IPS-18a (cell line): Measurements from ENCODE around the gene KCNJ10.

Source experiments
- H3K27ac ChIP-seq: one replicate; pipeline ENCODE4 v1.5.1; 2013; ENCODE audit warnings: low read length
- H3K27me3 ChIP-seq: one replicate; pipeline ENCODE4 v1.6.1; 2013; ENCODE audit warnings: mild to moderate bottlenecking, low read length; ENCODE audit not compliant: control insufficient read depth, insufficient read depth
- H3K36me3 ChIP-seq: one replicate; pipeline ENCODE4 v1.6.1; 2013; ENCODE audit warnings: low read depth, low read length; ENCODE audit not compliant: control insufficient read depth
- H3K4me1 ChIP-seq: one replicate; pipeline ENCODE4 v1.6.1; 2013; ENCODE audit warnings: low read depth, low read length; ENCODE audit not compliant: control insufficient read depth
- H3K4me3 ChIP-seq: one replicate; pipeline ENCODE4 v1.5.1; 2013; ENCODE audit warnings: low read length
- H3K9ac ChIP-seq: one replicate; pipeline ENCODE4 v1.6.1; 2013; ENCODE audit warnings: mild to moderate bottlenecking, low read length, moderate library complexity
- H3K9me3 ChIP-seq: one replicate; pipeline ENCODE4 v1.6.1; 2013; ENCODE audit warnings: low read depth, low read length; ENCODE audit not compliant: control insufficient read depth

Gene KCNJ10

DNA sequence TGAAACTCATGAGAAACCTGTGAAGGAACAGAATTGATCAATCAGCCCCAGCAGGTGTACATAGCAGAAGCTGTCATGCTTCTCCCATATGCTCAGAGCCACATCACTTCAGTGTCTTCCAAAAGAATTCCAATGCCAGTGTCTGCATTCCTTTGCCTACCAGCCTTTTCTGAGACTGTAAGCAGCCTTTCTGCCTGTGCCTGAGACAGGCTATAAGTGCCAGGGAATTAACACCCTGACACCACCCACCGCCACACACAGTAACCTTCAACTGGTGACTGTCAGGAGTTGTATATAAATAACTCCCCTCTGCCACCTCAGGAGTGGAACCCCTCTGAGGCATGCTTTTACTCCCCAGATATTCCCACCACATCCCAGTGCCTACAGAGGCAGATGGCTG is 77.8 kb downstream of the KCNJ10 start:
- Histone ChIP-seq H3K27ac (no peak overlapping the region), H3K9ac (no peak overlapping the region), H3K4me3 (no peak overlapping the region), H3K4me1 (peaks cover 4% of the 10 kb centered on the region), H3K9me3 (no peaks in the 10 kb centered on the region), H3K27me3 (no peaks in the 10 kb centered on the region), H3K36me3 (no peaks in the 10 kb centered on the region)

DNA sequence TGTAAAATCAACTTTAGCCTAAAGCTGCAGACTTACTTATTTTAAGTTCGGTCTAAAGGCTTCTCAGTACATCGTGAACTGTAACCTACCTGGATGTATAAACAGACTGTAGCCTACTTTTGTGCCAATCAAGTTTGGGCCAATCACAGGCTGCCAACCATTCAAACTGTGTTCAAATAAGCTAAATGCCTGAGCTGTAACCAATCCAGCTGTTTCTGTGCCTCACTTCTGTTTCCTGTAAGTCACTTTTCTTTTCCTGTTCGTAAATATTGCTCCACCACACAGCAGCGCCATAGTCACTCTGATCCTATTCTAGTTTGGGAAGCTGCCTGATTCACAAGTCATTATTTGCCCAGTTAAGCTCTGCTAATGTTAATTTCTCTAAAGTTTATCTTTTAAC is 78.4 kb downstream of the KCNJ10 start:
- Histone ChIP-seq H3K9ac (no peak overlapping the region), H3K4me3 (no peak overlapping the region), H3K27me3 (no peaks in the 10 kb centered on the region), H3K9me3 (no peaks in the 10 kb centered on the region), H3K36me3 (no peaks in the 10 kb centered on the region), H3K27ac (no peak overlapping the region), H3K4me1 (peaks cover 4% of the 10 kb centered on the region)

DNA sequence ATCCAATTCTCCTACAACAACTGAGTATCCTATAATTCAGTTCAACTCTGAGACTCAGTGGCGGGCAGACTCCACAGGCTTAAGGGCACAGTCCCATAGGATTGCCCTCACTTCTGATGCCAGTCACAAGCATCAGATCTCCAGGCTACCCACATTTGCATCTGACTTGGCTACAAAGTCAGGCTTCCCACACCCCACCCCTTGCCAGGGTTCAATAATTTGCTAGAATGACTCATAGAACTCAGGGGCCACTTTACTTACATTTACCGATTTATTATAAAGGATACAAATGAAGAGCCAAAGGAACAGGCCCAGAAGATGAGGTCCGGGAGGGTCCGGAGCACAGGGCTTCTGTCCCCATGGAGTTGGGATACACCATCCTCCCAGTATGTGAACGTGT is 80.0 kb downstream of the KCNJ10 start:
- Histone ChIP-seq H3K36me3 (no peaks in the 10 kb centered on the region), H3K9me3 (no peaks in the 10 kb centered on the region), H3K4me1 (peaks cover 4% of the 10 kb centered on the region), H3K27ac (no peak overlapping the region), H3K4me3 (no peak overlapping the region), H3K9ac (no peak overlapping the region), H3K27me3 (no peaks in the 10 kb centered on the region)

DNA sequence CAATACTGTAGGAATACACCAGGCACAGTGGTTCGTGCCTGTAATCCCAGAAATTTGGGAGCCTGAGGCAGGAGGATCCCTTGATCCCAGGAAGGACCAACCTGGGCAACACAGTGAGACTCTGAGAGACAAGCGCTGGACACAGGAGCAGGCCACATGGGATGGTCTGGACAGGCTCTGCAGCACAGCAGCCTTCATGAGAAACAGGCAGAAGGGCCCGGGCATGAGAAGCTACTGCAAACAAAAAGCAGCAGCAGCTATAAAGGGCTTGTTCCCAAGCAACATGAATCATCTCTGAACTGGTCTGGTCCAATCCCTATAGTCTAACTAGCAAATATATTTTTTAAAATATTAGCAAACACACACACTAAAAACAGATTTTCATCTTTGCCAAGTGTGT is 80.4 kb downstream of the KCNJ10 start:
- Histone ChIP-seq H3K36me3 (no peaks in the 10 kb centered on the region), H3K9me3 (no peaks in the 10 kb centered on the region), H3K9ac (no peak overlapping the region), H3K27me3 (no peaks in the 10 kb centered on the region), H3K4me1 (peaks cover 4% of the 10 kb centered on the region), H3K4me3 (no peak overlapping the region), H3K27ac (no peak overlapping the region)

- H3K9ac ChIP-seq, result no peak overlapping the region
- H3K4me1 ChIP-seq, result peaks cover 4% of the 10 kb centered on the region
- H3K27ac ChIP-seq, result no peak overlapping the region
- H3K27me3 ChIP-seq, result no peaks in the 10 kb centered on the region
- H3K4me3 ChIP-seq, result no peak overlapping the region
- no peaks in the 10 kb centered on the region for H3K9me3 ChIP-seq
- H3K36me3 ChIP-seq, result no peaks in the 10 kb centered on the region
Measured at GRCh38 chr1:159988006-159988405, 82.0 kb downstream of the KCNJ10 start.

GRCh38 chr1:159987186-159987585 is 82.8 kb downstream of the KCNJ10 start:
- Histone ChIP-seq H3K9me3 (no peaks in the 10 kb centered on the region), H3K4me1 (peaks cover 4% of the 10 kb centered on the region), H3K36me3 (no peaks in the 10 kb centered on the region), H3K27me3 (no peaks in the 10 kb centered on the region), H3K27ac (no peak overlapping the region), H3K9ac (no peak overlapping the region), H3K4me3 (no peak overlapping the region)

- no peaks in the 10 kb centered on the region for H3K27me3 ChIP-seq
- no peaks in the 10 kb centered on the region for H3K36me3 ChIP-seq
- no peak overlapping the region for H3K9ac ChIP-seq
- no peak overlapping the region for H3K4me3 ChIP-seq
- H3K9me3 ChIP-seq, result no peaks in the 10 kb centered on the region
- H3K4me1 ChIP-seq, result peaks cover 4% of the 10 kb centered on the region
- H3K27ac ChIP-seq, result no peak overlapping the region
Measured at GRCh38 chr1:159986531-159986930, 83.4 kb downstream of the KCNJ10 start.

- Histone ChIP-seq H3K9ac (no peak overlapping the region), H3K27me3 (no peaks in the 10 kb centered on the region), H3K27ac (no peak overlapping the region), H3K4me3 (no peak overlapping the region), H3K9me3 (no peaks in the 10 kb centered on the region), H3K4me1 (peaks cover 4% of the 10 kb centered on the region), H3K36me3 (no peaks in the 10 kb centered on the region)
Measured at GRCh38 chr1:159986093-159986492, 83.9 kb downstream of the KCNJ10 start.

GRCh38 chr1:159985473-159985872 is 84.5 kb downstream of the KCNJ10 start:
- Histone ChIP-seq H3K4me3 (no peak overlapping the region), H3K36me3 (no peaks in the 10 kb centered on the region), H3K4me1 (peaks cover 3% of the 10 kb centered on the region), H3K27ac (no peak overlapping the region), H3K9ac (no peak overlapping the region), H3K27me3 (no peaks in the 10 kb centered on the region), H3K9me3 (no peaks in the 10 kb centered on the region)

- H3K9ac ChIP-seq, result no peak overlapping the region
- no peak overlapping the region for H3K27ac ChIP-seq
- H3K4me3 ChIP-seq, result no peak overlapping the region
- H3K4me1 ChIP-seq, result no peaks in the 10 kb centered on the region
- H3K36me3 ChIP-seq, result no peaks in the 10 kb centered on the region
- no peaks in the 10 kb centered on the region for H3K9me3 ChIP-seq
- H3K27me3 ChIP-seq, result no peaks in the 10 kb centered on the region
Measured at GRCh38 chr1:159983681-159984080, 86.3 kb downstream of the KCNJ10 start.

GRCh38 chr1:159982280-159982679 is 87.7 kb downstream of the KCNJ10 start:
- Histone ChIP-seq H3K9me3 (no peaks in the 10 kb centered on the region), H3K4me1 (no peaks in the 10 kb centered on the region), H3K9ac (no peak overlapping the region), H3K27ac (no peak overlapping the region), H3K27me3 (no peaks in the 10 kb centered on the region), H3K36me3 (no peaks in the 10 kb centered on the region), H3K4me3 (no peak overlapping the region)

- Histone ChIP-seq H3K9me3 (no peaks in the 10 kb centered on the region), H3K4me1 (no peaks in the 10 kb centered on the region), H3K27ac (no peak overlapping the region), H3K9ac (no peak overlapping the region), H3K36me3 (no peaks in the 10 kb centered on the region), H3K27me3 (no peaks in the 10 kb centered on the region), H3K4me3 (no peak overlapping the region)
Measured at GRCh38 chr1:159981351-159982055, 88.5 kb downstream of the KCNJ10 start.
